Measurements from ENCODE around the gene GPR52. TPM values are rescaled to one million over a fixed set of nuclear protein-coding genes. Genes with fewer than 3 reads are reported as not detected.

GPR52 gene
- total RNA-seq, 1 donor from 2014 or later: 4.0 TPM

DNA sequence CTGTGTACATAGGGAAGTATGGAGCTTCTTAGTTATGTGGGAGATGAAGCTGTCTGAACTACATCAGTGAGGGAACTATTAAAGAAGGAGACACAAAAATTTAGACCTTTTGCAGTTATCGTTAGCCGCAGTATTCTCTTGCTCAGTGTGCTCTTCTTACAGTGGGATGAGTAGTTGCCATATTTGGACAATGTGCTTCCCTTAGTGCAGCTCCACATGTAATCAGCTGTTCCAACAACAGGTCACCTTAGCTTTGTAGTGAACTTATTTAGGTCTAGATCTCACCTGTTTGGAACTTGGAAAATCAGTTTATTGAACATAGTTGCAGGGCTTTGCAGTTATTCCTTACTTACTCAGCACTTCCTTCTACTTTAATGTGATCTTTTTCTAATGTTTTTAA is 18.1 kb downstream of the GPR52 start:
- intact Hi-C loops (cut with micrococcal nuclease): no loop called here

DNA sequence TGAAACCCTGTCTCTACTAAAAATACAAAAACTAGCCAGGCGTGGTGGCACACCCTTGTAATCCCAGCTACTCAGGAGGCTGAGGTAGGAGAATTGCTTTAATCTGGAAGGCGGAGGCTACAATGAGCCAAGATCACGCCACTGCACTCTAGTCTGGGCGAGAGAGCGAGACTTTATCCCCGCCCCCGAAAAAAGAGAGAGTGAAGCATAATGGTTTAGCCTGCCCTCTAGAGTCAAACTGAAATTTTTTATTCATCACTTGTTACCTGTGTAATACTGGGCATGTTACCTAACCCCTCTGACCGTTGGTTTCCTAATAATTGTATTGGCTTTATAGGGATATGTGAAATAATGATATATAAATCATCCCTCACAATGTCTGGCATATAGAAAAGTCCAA is 18.8 kb downstream of the GPR52 start:
- intact Hi-C loops (cut with micrococcal nuclease): no loop called here

- intact Hi-C loops (cut with micrococcal nuclease): no loop called here
Observed at GRCh38 chr1:174469052-174469451, 21.3 kb downstream of the GPR52 start.

GRCh38 chr1:174469687-174470086 is 21.9 kb downstream of the GPR52 start:
- intact Hi-C loops (cut with micrococcal nuclease): no loop called here

GRCh38 chr1:174479281-174479680 is 31.5 kb downstream of the GPR52 start:
- intact Hi-C loops (cut with micrococcal nuclease): no loop called here

DNA sequence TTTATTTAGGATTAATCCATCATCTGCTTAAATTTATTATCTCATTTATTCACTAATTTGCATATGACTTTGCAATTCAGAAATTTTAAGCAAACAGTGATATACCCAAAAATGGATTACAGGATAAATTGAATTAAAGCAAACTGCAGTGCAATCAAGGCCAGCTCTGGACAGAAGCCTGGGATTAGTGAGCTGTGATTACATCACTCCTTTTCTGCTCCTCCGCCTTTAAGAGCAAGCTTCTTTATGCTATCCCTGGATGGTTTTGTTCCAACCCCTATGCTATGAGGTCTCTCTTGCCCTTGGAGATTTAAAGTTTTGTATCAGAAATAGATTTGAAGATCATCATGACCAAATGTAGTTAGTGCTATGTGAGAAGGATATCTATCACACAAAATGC is 32.6 kb downstream of the GPR52 start:
- intact Hi-C loops (cut with micrococcal nuclease): no loop called here

GRCh38 chr1:174491606-174492005 is 43.8 kb downstream of the GPR52 start:
- intact Hi-C loops (cut with micrococcal nuclease): no loop called here

DNA sequence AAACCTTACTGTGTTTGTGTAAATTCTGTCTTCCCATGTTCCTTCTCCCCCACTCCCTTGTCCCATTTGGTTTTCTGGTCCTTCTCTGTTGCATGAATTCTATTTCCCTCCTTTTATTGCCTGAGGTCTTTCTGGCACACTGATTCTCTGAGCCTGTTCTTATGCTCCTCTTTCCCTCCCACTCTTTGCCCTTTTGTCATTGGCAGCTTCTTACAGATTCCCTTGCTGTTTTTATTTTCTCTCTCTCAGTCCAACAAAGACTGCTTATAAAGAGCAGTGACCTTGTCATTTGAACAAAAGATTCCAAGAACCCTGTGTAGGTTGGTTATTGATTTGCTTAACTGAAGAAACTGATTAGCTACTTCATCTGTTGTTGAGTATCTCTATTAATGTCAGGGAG is 49.7 kb downstream of the GPR52 start:
- intact Hi-C loops (cut with micrococcal nuclease): no loop called here

All from T-helper 2 cell treated with Interferon-gamma antibody and Interleukin-4, amounts not matched to agents 100 ng/mL and 5 ng/mL, for 36 hours (primary cell).